Sigmoid colon (tissue), 7 donors: ENCODE data around the gene SDHAF4. TPM values are rescaled to one million over a fixed set of nuclear protein-coding genes. Genes with fewer than 3 reads are reported as not detected.
"Not testable (repeated sequence)": the region's sequence is repeated elsewhere in the genome, so short reads cannot be mapped to it uniquely, and the experiment has no call there.

Experiments used
- DNase-seq: peaks from one replicate; pipeline ENCODE4 v3.0.0-alpha.2; 2019
- H3K27ac ChIP-seq, 4 donors: fragments of 200-600 bp; sonication (generic); one replicate each; pipeline ENCODE4 v1.5.1; 2016 to 2019; ENCODE audit warnings: mild to moderate bottlenecking in 1 of 4
- H3K27me3 ChIP-seq, 3 donors: fragments of 200-600 bp; sonication (generic); one replicate each; pipeline ENCODE4 v1.5.1; 2019; ENCODE audit warnings: mild to moderate bottlenecking in 1 of 3
- H3K36me3 ChIP-seq, 4 donors: fragments of 200-600 bp; sonication (generic); one replicate each; pipeline ENCODE4 v1.5.1; 2016 to 2019
- H3K4me1 ChIP-seq, 4 donors: fragments of 200-600 bp; sonication (generic); one replicate each; pipeline ENCODE4 v1.5.1; 2017 to 2019
- H3K4me3 ChIP-seq, 4 donors: fragments of 200-600 bp; sonication (generic); one replicate each; pipeline ENCODE4 v1.5.1; 2017 to 2019; ENCODE audit warnings: mild to moderate bottlenecking in 2 of 4, moderate library complexity in 1 of 4
- H3K9me3 ChIP-seq, 4 donors: fragments of 200-600 bp in 3 of 4; sonication (generic) in 3 of 4; one replicate each; pipeline versions ENCODE4 v1.5.1 to v1.6.1; 2013 to 2019
- CTCF ChIP-seq, 4 experiments: fragments of 450-650 bp in 3 of 4; fragments of 200-600 bp in 1 of 4; IDR thresholded peaks; one replicate each; pipeline ENCODE4 v1.5.1; 2016 to 2019; ENCODE audit warnings: antibody characterized with exemption in 4 of 4, mild to moderate bottlenecking in 3 of 4, moderate library complexity in 2 of 4
- EP300 ChIP-seq, 4 donors: sonication (generic); formaldehyde crosslinking; IDR thresholded peaks; one replicate each; pipeline ENCODE4 v1.6.1; 2017; ENCODE audit warnings: antibody characterized with exemption in 4 of 4
- POLR2A ChIP-seq, 2 donors: fragments of 450-650 bp; IDR thresholded peaks; one replicate each; pipeline ENCODE4 v1.6.1; 2016; ENCODE audit warnings: antibody characterized with exemption in 2 of 2, mild to moderate bottlenecking in 2 of 2, moderate library complexity in 2 of 2
- POLR2AphosphoS5 ChIP-seq, 4 donors: sonication (generic); formaldehyde crosslinking; IDR thresholded peaks; one replicate each; pipeline ENCODE4 v1.6.1; 2017; ENCODE audit warnings: antibody characterized with exemption in 4 of 4
- WGBS, 2 donors: extraction: QIAGEN DNeasy Blood & Tissue Kit; methylation state at CpG; one replicate each; pipeline ENCODE4 v1.1.7; 2013; 5-methylcytosine and 5-hydroxymethylcytosine counted together
- intact Hi-C: fragments of 100-400 bp; cut with DNase I; formaldehyde crosslinking; loops from one replicate; pipeline ENCODE4 v1.15.1; 2023
- polyA plus RNA-seq, 3 donors: library from polyadenylated mRNA; stranded (reverse); fragments of 200-250 nt; gene quantifications; one replicate each; pipeline ENCODE4 v1.2.3, GENCODE V29; 2013
- total RNA-seq, 4 donors: library from RNA; depleted of rRNA; stranded (reverse); fragments of >200 nt; gene quantifications; one replicate each; pipeline ENCODE4 v1.1.0, GENCODE V29; 2016
- donor health status: healthy with polysubstance abuse.
- donor health status: Bipolar disorder and iron deficiency.
- donor health status: healthy.

The SDHAF4 gene
- total and polyA plus RNA-seq, 7 donors: 4.9 to 18.7 (median 7.4) TPM

DNA sequence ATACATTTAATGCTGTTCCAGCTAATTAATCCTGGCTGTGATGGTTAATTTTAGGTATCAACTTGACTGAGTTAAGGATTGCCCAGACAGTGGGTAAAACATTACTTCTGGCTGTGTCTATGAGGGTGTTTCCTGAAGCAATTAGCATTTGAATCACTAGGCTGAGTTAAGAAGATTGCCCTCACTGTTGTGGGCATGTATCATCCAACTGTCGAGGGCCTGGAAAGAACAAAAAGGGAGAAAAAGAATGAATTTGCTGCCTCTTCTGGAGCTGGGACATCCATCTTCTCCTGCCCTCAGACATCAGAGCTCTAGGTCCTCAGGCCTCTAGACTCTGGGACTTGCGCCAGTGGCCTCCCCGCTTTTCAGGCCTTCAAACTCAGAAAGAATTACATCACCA is 34.3 kb downstream of the SDHAF4 start:
- H3K27ac ChIP-seq: no peak overlapping the region
- H3K4me1 ChIP-seq: no peaks in the 10 kb centered on the region
- intact Hi-C loops: no loop called here
- 58 to 79% methylated on average over 3 of the region's 3 CpGs for WGBS, 2 donors
- no peaks in the 10 kb centered on the region for H3K27me3 ChIP-seq
- H3K36me3 ChIP-seq: no peaks in the 10 kb centered on the region
- H3K4me3 ChIP-seq: no peak overlapping the region
- TF ChIP-seq CTCF (IDR thresholded peaks at IDR 0.05) (no peak), POLR2AphosphoS5 (IDR thresholded peaks at IDR 0.05) (no peak), POLR2A (IDR thresholded peaks at IDR 0.05) (no peak), EP300 (IDR thresholded peaks at IDR 0.05) (no peak)
- DNase-seq: no peak
- H3K9me3 ChIP-seq: peaks cover 0 to 6% (median 0%) of the 10 kb centered on the region in 4 donors

GRCh38 chr6:70604254-70604653 is 37.5 kb downstream of the SDHAF4 start:
- no peaks in the 10 kb centered on the region for H3K27me3 ChIP-seq
- intact Hi-C loops: no loop called here
- H3K27ac ChIP-seq: no peak overlapping the region
- H3K4me3 ChIP-seq: no peak overlapping the region
- 92 to 96% methylated on average over 6 of the region's 6 CpGs for WGBS, 2 donors
- no peaks in the 10 kb centered on the region for H3K4me1 ChIP-seq
- peaks cover 0 to 7% (median 0%) of the 10 kb centered on the region in 4 donors for H3K9me3 ChIP-seq
- no peak for TF ChIP-seq EP300 (IDR thresholded peaks at IDR 0.05)
- no peak for TF ChIP-seq POLR2A (IDR thresholded peaks at IDR 0.05)
- TF ChIP-seq CTCF (IDR thresholded peaks at IDR 0.05): no peak
- TF ChIP-seq POLR2AphosphoS5 (IDR thresholded peaks at IDR 0.05): no peak
- DNase-seq: no peak
- H3K36me3 ChIP-seq: no peaks in the 10 kb centered on the region

DNA sequence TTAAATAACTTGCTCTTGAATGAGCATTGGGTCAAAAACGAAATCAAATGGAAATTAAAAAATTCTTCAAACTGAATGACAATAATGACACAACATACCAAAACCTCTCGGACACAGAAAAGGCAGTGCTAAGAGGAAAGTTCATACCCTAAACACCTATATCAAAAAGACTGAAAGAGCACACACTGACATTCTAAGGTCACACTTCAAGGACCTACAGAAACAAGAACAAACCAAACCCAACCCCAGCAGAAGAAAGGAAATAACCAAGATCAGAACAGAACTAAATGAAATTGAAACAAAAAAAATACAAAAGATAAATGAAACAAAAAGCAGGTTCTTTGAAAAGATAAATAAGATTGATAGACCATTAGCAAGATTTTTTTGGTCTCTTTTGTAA is 40.6 kb downstream of the SDHAF4 start:
- H3K4me3 ChIP-seq, H3K27me3 ChIP-seq, intact Hi-C loops, H3K27ac ChIP-seq, H3K36me3 ChIP-seq, H3K9me3 ChIP-seq, DNase-seq, H3K4me1 ChIP-seq: not testable (repeated sequence)
- WGBS, 2 donors: 73 to 77% methylated on average over 2 of the region's 2 CpGs

DNA sequence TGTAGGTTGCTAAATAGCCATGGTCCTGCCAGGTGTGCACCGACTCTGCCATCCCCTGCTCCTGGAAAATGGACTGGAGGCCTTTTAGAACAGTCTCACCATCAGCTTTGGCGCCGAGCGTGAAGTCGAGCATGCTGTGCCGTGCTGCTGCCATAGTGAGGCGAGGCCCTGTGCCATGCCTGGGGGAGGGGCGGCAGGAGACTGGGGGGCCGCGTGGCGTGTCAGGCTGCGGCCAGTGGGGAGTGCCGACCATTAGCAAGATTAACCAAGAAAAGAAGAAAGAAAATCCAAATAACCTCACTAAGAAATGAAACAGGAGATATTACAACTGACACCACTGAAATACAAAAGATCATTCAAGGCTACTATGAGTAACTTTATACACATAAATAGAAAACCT is 42.5 kb downstream of the SDHAF4 start:
- DNase-seq, H3K4me1 ChIP-seq, intact Hi-C loops, H3K27ac ChIP-seq, H3K9me3 ChIP-seq, H3K27me3 ChIP-seq, H3K36me3 ChIP-seq, H3K4me3 ChIP-seq: not testable (repeated sequence)
- WGBS, 2 donors: 94 to 95% methylated on average over 13 of the region's 13 CpGs

- no peaks in the 10 kb centered on the region for H3K27me3 ChIP-seq
- H3K4me3 ChIP-seq: no peak overlapping the region
- H3K27ac ChIP-seq: no peak overlapping the region
- DNase-seq: no peak
- intact Hi-C loops: no loop called here
- TF ChIP-seq POLR2A (IDR thresholded peaks at IDR 0.05) (no peak), POLR2AphosphoS5 (IDR thresholded peaks at IDR 0.05) (no peak), EP300 (IDR thresholded peaks at IDR 0.05) (no peak), CTCF (IDR thresholded peaks at IDR 0.05) (no peak)
- 32 to 74% methylated on average over 3 of the region's 3 CpGs for WGBS, 2 donors
- no peaks in the 10 kb centered on the region for H3K36me3 ChIP-seq
- H3K9me3 ChIP-seq: no peaks in the 10 kb centered on the region
- H3K4me1 ChIP-seq: no peaks in the 10 kb centered on the region
These were observed 50.1 kb downstream of the SDHAF4 start for GRCh38 chr6:70616728-70617260.

- H3K27ac ChIP-seq: no peak overlapping the region
- intact Hi-C loops: no loop called here
- TF ChIP-seq POLR2AphosphoS5 (IDR thresholded peaks at IDR 0.05): no peak
- no peak for TF ChIP-seq EP300 (IDR thresholded peaks at IDR 0.05)
- no peak for TF ChIP-seq POLR2A (IDR thresholded peaks at IDR 0.05)
- TF ChIP-seq CTCF (IDR thresholded peaks at IDR 0.05): no peak
- no peaks in the 10 kb centered on the region for H3K27me3 ChIP-seq
- no peak overlapping the region for H3K4me3 ChIP-seq
- no peaks in the 10 kb centered on the region for H3K4me1 ChIP-seq
- H3K9me3 ChIP-seq: no peaks in the 10 kb centered on the region
- H3K36me3 ChIP-seq: no peaks in the 10 kb centered on the region
- DNase-seq: no peak
- WGBS, 2 donors: 27 to 75% methylated on average over 1 of the region's 1 CpG
These were observed 54.0 kb downstream of the SDHAF4 start for GRCh38 chr6:70620746-70621145.
